ENCODE measurements around the gene EZH2. TPM values are rescaled to one million over a fixed set of nuclear protein-coding genes. Genes with fewer than 3 reads are reported as not detected.

Gene EZH2
- total RNA-seq, 4 donors from 2014 or later: 1.7 to 5.8 (median 2.4) TPM

DNA sequence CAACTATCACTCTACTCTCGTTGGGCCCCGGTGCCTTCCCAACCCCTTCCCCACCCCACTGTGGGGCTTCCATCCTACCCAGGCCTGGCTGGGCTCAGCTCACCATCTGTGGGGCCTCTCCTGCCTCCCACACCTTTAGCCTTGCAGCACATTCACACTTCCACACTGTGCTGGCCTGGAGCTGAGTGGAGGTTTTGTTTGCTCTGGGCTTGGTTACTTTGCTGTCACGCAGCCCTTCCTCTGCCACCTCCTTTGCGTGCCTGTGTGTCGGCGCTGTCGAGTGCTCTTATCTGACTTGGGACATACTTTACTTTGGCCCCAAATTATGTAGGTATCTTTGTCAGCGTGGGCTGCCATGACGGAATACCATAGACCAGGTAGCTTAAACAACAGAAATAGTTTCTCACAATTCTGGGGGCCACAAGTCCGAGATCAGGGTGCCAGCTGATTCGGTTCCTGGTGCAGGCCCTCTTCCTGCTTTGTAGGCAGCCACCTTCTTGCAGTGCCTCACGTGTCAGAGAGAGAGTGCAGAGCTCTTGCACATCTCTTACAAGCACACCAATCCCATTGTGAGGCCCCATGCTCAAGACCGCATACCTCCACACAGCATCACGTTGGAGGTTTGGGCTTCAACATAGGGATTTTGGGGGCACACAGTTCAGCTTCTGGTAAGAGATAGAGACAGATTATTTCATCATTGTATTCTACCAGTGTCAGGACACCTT, 96.4 kb downstream of the EZH2 start:
- ATAC-seq (ENCODE audit: low FRiP score): no peak
- TF ChIP-seq CTCF (IDR thresholded peaks at IDR 0.05): no peak
- DNase-seq (ENCODE audit: low spot score): no peak

GRCh38 chr7:148783801-148784527, 100.1 kb downstream of the EZH2 start:
- no peak for TF ChIP-seq CTCF (IDR thresholded peaks at IDR 0.05)
- DNase-seq (ENCODE audit: low spot score) (no peak), ATAC-seq (ENCODE audit: low FRiP score) (no peak)

DNA sequence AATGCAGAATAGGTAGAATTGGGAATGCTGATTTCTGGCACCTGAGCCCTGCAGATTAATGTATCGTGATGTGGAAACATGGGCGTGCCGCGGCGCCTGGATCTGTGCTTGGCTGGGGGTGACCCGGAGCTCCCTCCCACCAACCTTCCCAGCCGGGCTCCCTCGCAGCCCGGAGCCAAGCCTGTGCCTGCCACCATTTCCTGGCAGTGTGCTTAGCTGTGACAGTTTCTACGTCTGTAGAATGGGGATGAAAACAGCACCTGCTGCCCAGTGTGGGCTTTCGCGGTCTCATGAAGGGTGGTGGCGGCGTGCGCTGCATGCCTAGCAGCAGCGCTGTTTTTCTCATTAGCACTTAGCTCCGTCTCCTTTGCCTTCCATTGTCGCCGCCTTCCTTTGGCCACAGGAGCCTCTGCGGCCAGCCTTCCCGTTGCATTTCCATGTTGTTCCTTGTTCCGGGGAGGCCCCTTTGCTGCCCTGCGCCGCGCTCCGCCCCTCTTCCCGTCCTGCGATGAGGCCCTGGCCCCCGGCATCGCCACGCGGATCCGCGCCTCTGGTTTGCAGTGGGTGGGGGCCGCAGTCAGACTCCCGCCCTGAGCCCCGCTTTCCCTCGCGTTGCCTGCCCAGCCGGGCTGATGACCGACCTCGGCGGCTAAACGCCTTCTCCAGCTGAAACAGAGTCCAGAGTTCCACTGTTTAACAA, 101.2 kb downstream of the EZH2 start:
- TF ChIP-seq CTCF (IDR thresholded peaks at IDR 0.05): no peak
- ATAC-seq (ENCODE audit: low FRiP score): no peak

DNA sequence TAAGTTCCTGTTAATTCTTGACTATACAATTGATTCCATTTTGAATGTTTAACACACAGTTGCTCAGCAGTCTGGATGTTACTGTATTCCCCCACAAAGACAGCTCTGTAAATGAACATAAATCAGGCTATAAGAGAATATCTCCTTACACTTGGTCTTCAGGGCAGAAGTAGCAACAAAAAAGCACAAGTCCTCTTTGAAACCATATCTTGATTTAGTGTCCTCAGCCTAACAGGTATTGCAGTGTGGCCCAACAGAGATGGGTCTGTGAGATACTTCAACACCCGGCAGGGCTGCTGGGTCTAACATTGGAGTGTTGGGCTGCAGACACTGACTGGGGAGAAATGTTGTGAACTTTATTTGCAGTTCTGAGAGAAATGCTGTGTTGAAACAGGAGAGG, 109.6 kb downstream of the EZH2 start:
- TF ChIP-seq CTCF (IDR thresholded peaks at IDR 0.05): no peak
- DNase-seq (ENCODE audit: low spot score) (no peak), ATAC-seq (ENCODE audit: low FRiP score) (no peak)

More for the DNA sequence above, 101.2 kb downstream of the EZH2 start:
- no peak for DNase-seq (ENCODE audit: low spot score)

DNA sequence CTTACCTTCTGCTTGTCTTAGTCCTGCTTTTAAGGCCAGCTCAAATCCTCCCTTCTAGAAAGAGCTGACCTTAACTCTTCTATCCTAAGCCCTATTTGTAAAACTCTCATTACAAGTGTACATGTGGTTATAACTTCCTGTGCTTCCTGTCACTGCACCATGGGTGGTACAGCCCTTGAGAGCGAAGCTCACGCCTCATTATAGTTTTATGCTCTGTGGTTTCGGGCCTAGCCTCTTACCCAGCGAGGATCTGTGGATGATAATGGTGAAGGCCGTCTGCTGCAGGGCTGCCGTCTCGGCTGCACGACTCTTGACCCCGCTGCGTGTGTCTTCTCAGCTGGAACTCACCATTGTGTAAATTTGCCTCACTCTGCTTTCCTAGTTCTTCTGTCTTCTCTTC, 110.8 kb downstream of the EZH2 start:
- DNase-seq (ENCODE audit: low spot score) (no peak), ATAC-seq (ENCODE audit: low FRiP score) (no peak)
- no peak for TF ChIP-seq CTCF (IDR thresholded peaks at IDR 0.05)

GRCh38 chr7:148772297-148773089, 111.6 kb downstream of the EZH2 start:
- no peak for TF ChIP-seq CTCF (IDR thresholded peaks at IDR 0.05)
- DNase-seq (ENCODE audit: low spot score): no peak
- no peak for ATAC-seq (ENCODE audit: low FRiP score)

All from omental fat pad (tissue), 4 donors.